Ishikawa (cell line): ENCODE data around the gene PMEL.

Source experiments
- CREB1 ChIP-seq: IDR thresholded peaks from 2 replicates; pipeline ENCODE4 v1.6.1; 2012; ENCODE audit warnings: low read depth
- EP300 ChIP-seq: IDR thresholded peaks from 2 replicates; pipeline ENCODE4 v1.6.1; 2012; ENCODE audit warnings: borderline replicate concordance
- FOXM1 ChIP-seq: IDR thresholded peaks from 2 replicates; pipeline ENCODE4 v1.6.1; 2012; ENCODE audit warnings: low read depth, borderline replicate concordance
- NFIC ChIP-seq: IDR thresholded peaks from 2 replicates; pipeline ENCODE4 v1.6.1; 2012
- RAD21 ChIP-seq: IDR thresholded peaks from 2 replicates; pipeline ENCODE4 v1.6.1; 2012; ENCODE audit warnings: low read depth
- REST ChIP-seq: IDR thresholded peaks from 2 replicates; pipeline ENCODE4 v1.6.1; 2012; ENCODE audit warnings: low read depth, mild to moderate bottlenecking
- USF1 ChIP-seq: IDR thresholded peaks from 2 replicates; pipeline ENCODE4 v1.6.1; 2012
- YY1 ChIP-seq: IDR thresholded peaks from 2 replicates; pipeline ENCODE4 v1.6.1; 2012; ENCODE audit warnings: low read depth

GRCh38 chr12:55991110-55991509 is 25.3 kb upstream of the PMEL start:
- TF ChIP-seq EP300 (no peak), YY1 (no peak), CREB1 (no peak), REST (no peak), USF1 (no peak), FOXM1 (no peak), RAD21 (no peak), NFIC (no peak)
